Activated CD4-positive, alpha-beta T cell treated with anti-CD3 and anti-CD28 coated beads for 1 hour (primary cell): ENCODE measurements around the gene ERC2.
"Not testable (repeated sequence)": the region's sequence is repeated elsewhere in the genome, so short reads cannot be mapped to it uniquely, and the experiment has no call there.

Source experiments
- DNase-seq: peaks from one replicate; pipeline ENCODE4 v3.0.0-alpha.2; 2020

The ERC2 gene

GRCh38 chr3:56468184-56469106 lies at the start of gene ERC2:
Gene ERC2, minus strand, starts transcription at chr3:56468467.
- no peak for DNase-seq

GRCh38 chr3:56502738-56503137 lies 34.5 kb upstream of the ERC2 start:
- DNase-seq: no peak

GRCh38 chr3:56496376-56496775 lies 28.1 kb upstream of the ERC2 start:
- not testable (repeated sequence) for DNase-seq

GRCh38 chr3:56494679-56495322 lies 26.5 kb upstream of the ERC2 start:
- DNase-seq: peak; percentile 45

- no peak for DNase-seq
These were observed 23.3 kb upstream of the ERC2 start for GRCh38 chr3:56491566-56491965.

GRCh38 chr3:56488812-56489600 lies 20.7 kb upstream of the ERC2 start:
- DNase-seq: no peak

- DNase-seq: no peak
These were observed 16.3 kb upstream of the ERC2 start for GRCh38 chr3:56484525-56485032.

- no peak for DNase-seq
These were observed 15.9 kb upstream of the ERC2 start for GRCh38 chr3:56484122-56484521.

- no peak for DNase-seq
These were observed 9.4 kb upstream of the ERC2 start for GRCh38 chr3:56477646-56478045.

GRCh38 chr3:56476771-56477170 lies 8.5 kb upstream of the ERC2 start:
- no peak for DNase-seq

GRCh38 chr3:56471771-56472170 lies 3.5 kb upstream of the ERC2 start:
- DNase-seq: no peak

- DNase-seq: no peak
These were observed 874 bp upstream of the ERC2 start for GRCh38 chr3:56469141-56469540.

- no peak for DNase-seq
These were observed 475 bp downstream of the ERC2 start for GRCh38 chr3:56467801-56468183.

GRCh38 chr3:56467108-56467507 lies 1.2 kb downstream of the ERC2 start:
- DNase-seq: no peak

- no peak for DNase-seq
These were observed 8.5 kb downstream of the ERC2 start for GRCh38 chr3:56459719-56460118.

GRCh38 chr3:56459104-56459496 lies 9.2 kb downstream of the ERC2 start:
- no peak for DNase-seq

GRCh38 chr3:56458496-56459103 lies 9.7 kb downstream of the ERC2 start:
- DNase-seq: no peak

- no peak for DNase-seq
These were observed 12.2 kb downstream of the ERC2 start for GRCh38 chr3:56456117-56456516.

- DNase-seq: no peak
These were observed 15.3 kb downstream of the ERC2 start for GRCh38 chr3:56453011-56453410.

GRCh38 chr3:56452085-56452484 lies 16.2 kb downstream of the ERC2 start:
- DNase-seq: no peak

- DNase-seq: no peak
These were observed 24.9 kb downstream of the ERC2 start for GRCh38 chr3:56443372-56443771.

GRCh38 chr3:56428667-56429066 lies 39.6 kb downstream of the ERC2 start:
- no peak for DNase-seq

GRCh38 chr3:56424885-56425284 lies 43.4 kb downstream of the ERC2 start:
- DNase-seq: no peak
